Stimulated activated CD4-positive, alpha-beta T cell treated with anti-CD3 and anti-CD28 coated beads, Interleukin-1b, Interleukin-23, amount 100 ng/mL, for 48 hours (primary cell): ENCODE data around the gene AP5Z1.

Experiments used
- DNase-seq: peaks from one replicate; pipeline ENCODE4 v3.0.0-alpha.2; 2020

AP5Z1 gene

GRCh38 chr7:4824120-4824775 lies 48.8 kb downstream of the AP5Z1 start:
- DNase-seq: no peak

- no peak for DNase-seq
Measured at GRCh38 chr7:4825081-4825480, 49.7 kb downstream of the AP5Z1 start.

DNA sequence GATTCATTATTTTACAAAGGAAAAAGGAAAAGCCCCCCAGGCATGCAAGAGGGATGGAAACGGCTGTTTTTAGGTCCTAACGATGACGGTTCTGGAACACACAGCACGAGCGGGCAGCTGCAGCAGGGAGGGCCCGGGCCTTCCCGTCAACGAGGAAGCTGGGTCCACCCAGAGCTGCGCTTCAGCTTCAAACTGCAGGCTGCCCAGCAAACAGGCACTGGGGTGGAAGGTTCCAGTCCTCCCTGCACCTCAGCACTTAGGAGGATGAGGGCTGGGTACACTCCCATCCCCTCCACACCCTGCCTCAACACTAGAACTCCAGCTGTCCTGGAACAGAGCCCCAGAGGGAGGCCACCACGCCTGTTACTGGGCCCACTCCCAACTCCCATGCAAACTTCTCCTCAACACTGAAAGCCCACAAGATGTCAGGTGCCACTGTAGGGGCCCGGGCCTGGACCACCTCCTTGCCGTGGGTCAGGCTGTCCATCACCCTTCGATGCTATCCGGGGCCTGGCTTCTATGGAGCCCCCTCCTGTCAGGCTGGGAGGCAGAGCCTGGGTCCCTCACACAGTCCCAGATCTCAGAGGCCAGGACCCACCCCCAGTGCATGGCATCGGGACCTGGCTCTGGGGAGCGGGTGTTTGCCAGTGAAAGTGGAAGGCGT lies 53.4 kb downstream of the AP5Z1 start:
- DNase-seq: no peak

- peak; percentile 62 for DNase-seq
Measured at GRCh38 chr7:4830176-4830575, 54.8 kb downstream of the AP5Z1 start.

DNA sequence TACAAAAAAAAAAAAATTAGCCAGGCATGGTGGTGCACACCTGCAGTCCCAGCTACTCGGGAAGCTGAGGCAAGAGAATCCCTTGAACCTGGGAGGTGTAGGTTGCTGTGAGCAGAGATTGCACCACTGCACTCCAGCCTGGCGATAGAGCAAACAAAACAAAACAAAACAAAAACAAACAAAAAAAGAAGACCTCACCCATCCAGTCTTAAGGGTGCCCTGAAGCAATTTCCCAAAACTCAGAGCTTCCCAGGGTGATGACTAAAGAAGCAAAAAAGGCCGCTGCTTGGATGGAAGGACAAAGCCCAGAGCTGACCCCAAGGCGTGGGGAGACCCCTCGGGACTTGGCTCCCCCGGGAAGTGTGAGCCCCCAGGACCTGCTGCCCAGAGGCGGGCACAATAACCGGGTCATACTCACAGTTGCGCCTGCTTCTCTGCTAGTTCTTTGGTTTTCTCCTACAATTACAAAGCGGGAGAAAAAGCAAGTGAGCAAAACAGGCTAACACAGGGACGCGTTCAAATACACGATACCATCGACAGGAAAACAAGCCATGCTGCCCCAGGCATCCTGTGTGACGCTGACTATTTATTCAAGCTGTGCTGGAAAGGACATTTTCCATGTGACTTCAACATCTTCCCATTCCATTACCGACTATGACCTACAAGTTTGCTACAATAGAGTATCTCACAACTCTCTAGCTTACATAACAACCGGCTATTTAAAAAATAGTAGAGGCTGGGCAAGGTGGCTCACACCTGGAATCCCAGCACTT lies 56.5 kb downstream of the AP5Z1 start:
- DNase-seq: no peak

GRCh38 chr7:4832711-4833110 lies 57.3 kb downstream of the AP5Z1 start:
- no peak for DNase-seq

- DNase-seq: no peak
Measured at GRCh38 chr7:4833176-4833575, 57.8 kb downstream of the AP5Z1 start.

GRCh38 chr7:4833691-4834600 lies 58.5 kb downstream of the AP5Z1 start:
- DNase-seq: no peak

GRCh38 chr7:4834601-4835397 lies 59.4 kb downstream of the AP5Z1 start:
- DNase-seq: no peak

DNA sequence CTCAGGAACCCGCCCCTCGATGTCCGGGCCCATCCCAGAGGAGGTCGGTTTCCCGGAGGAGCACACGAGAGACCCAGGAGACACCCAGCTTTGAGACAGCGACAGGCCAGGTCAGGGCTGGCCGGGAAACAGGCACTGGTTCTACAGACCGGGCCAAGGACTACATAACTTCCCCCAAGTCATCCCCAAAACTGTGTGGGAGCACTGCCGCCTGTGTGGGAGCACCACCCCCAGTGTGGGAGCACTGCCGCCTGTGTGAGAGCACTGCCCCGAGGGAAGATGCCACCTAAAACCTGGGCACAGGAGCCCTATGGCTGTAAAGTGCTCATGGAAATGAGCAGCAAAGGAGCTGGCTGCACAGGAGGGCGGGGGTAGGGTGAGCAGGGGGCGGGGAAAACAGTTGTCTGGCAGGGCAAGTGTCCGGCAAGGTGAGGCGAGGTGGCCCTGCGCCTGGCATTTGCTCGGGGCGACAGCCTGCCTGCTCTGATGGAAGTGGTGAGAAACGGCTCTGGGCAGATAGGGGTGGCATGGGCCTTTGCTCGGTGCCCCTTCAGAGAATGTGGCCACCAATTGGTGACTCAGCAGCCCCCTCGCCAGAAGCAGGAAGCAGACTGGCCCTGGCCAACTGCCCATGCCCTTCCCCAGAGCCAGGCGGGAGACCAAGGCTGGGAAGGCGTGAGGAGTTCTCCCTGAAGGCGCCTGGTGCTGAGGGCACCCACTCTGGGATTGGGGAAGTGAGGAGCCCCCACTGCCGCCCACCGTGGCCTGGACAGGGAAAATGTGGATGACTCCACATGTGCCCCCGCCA lies 60.2 kb downstream of the AP5Z1 start:
- no peak for DNase-seq

DNA sequence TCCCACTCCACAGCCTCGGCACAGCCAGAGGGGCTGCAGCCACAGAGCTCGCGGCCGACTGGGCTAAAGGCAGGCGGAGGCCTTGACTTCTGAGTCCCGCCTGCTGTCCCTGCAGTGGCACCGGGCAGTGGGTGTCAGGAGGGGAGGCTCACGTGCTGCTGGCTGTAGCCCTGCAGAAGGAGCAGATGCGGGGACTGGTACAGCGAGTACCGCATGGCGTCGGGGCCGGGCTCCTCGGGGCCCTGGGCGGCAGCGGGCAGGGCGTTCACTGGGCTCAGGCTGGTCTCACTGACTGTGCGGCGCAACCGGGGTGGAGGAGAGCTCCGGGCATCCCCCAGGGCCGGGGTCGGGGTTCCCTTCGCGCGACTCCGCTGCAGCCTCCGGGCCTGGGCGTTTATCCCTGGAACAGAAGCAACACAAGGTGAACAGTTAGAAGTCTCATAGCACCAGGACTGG lies 60.8 kb downstream of the AP5Z1 start:
- no peak for DNase-seq

DNA sequence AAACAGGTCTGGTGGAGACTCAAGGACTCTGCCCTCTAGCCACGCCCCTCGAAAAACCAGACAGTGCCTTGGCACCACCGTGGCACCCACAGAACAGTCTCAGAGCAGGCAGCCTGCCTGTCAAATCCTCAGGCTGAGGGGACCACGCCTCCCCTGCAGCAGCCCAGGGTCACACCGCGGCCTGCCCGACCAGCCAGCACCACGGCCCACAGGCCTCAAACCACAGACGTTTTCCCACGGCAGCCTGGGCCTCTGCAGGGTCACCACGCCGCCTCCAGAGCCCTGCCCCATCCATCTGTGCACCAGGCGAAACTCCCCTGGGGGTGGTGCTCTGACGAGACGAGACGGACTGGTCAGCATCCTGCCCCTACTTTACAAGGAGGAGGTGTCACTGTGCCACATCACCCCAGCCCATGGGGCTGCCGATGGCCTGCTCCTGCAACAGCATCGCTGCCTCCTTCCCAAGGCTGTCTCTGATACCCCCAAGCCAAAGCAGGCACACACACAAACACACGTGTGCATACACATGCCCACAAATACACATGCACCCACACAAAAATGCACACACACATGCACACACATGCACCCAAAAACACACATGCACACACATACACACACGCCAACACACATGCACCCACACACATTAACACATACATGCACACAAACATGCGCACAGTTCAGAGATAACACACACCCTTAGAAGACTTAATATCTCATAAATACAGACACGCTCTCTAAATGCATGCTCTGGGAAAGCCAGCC lies 61.8 kb downstream of the AP5Z1 start:
- DNase-seq: no peak

- DNase-seq: no peak
Measured at GRCh38 chr7:4837803-4838625, 62.6 kb downstream of the AP5Z1 start.

- no peak for DNase-seq
Measured at GRCh38 chr7:4838626-4839334, 63.4 kb downstream of the AP5Z1 start.

GRCh38 chr7:4840079-4840501 lies 64.7 kb downstream of the AP5Z1 start:
- DNase-seq: no peak
